ENCODE measurements around the gene MAPKAPK5. TPM values are rescaled to one million over a fixed set of nuclear protein-coding genes. Genes with fewer than 3 reads are reported as not detected.
"Not testable (repeated sequence)": the region's sequence is repeated elsewhere in the genome, so short reads cannot be mapped to it uniquely, and the experiment has no call there.

Gene MAPKAPK5
- total and polyA plus RNA-seq, 2 of the 13 experiments (the other 11 are each of a cell fraction or from before 2014, with no cell fraction given), result 43.2 to 58.2 TPM

GRCh38 chr12:111828338-111828979 lies 13.6 kb upstream of the MAPKAPK5 start (continued):
- no peak for TF ChIP-seq THAP9 (CRISPR knock-in tag; IDR thresholded peaks at IDR 0.05; ENCODE audit: borderline replicate concordance)

GRCh38 chr12:111829635-111830034 lies 12.4 kb upstream of the MAPKAPK5 start:
- H4K20me1 ChIP-seq (ENCODE audit: insufficient read depth, low read length); POLR2A ChIA-PET; H3K4me3 ChIP-seq (replicated peaks in 1 of 3; ENCODE audit: insufficient read depth in 1 of 3, low read depth in 2 of 3, low read length in 3 of 3); ATAC-seq; FAIRE-seq; H3K9ac ChIP-seq (ENCODE audit: insufficient read depth, low read depth, low read length); H3K9me3 ChIP-seq (ENCODE audit: low read length); CTCF ChIA-PET (ENCODE audit: low intra/inter-chr PET ratio, low total read pairs); in situ Hi-C loops (cut with HindIII; ENCODE audit: extremely low pct_ligation_motif_present, low pct_unique_long_range_greater_than_20kb); H3K79me2 ChIP-seq (ENCODE audit: insufficient read depth, low read length); intact Hi-C loops (cut with micrococcal nuclease; ENCODE audit: unreplicated experiment); H3K27me3 ChIP-seq (ENCODE audit: control insufficient read depth in 1 of 2, insufficient read depth in 2 of 2, low read length in 2 of 2); H2AFZ ChIP-seq (ENCODE audit: low read length); H3K4me2 ChIP-seq (ENCODE audit: low read depth, low read length); H3K36me3 ChIP-seq (replicated peaks in 1 of 2; ENCODE audit: control insufficient read depth in 1 of 2, insufficient read depth in 2 of 2, low read length in 2 of 2); H3K27ac ChIP-seq (ENCODE audit: extremely low read length, insufficient read depth, low read length); DNase-seq (ENCODE audit: low spot score); H3K4me1 ChIP-seq (ENCODE audit: insufficient read depth, low read length); BruUV-seq (replicated peaks): not testable (repeated sequence)
- WGBS (ENCODE audit: low lambda C conversion rate), result 38% methylated on average over 3 of the region's 3 CpGs

Data from HepG2 (cell line).